ENCODE measurements around the gene IPPK.

IPPK gene

GRCh38 chr9:92642041-92642451 is 27.9 kb downstream of the IPPK start:
- no peak for DNase-seq (ENCODE audit: low read depth)
- no peak overlapping the region for H3K4me3 ChIP-seq (ENCODE audit: control insufficient read depth, low read depth, low read length)
- TF ChIP-seq CTCF (IDR thresholded peaks at IDR 0.05; ENCODE audit: control insufficient read depth, insufficient read depth, low read depth, low read length, missing control alignments) = no peak

GRCh38 chr9:92641092-92641809 is 28.7 kb downstream of the IPPK start:
- no peak overlapping the region for H3K4me3 ChIP-seq (ENCODE audit: control insufficient read depth, low read depth, low read length)
- DNase-seq (ENCODE audit: low read depth) = no peak

GRCh38 chr9:92640398-92641091 is 29.4 kb downstream of the IPPK start:
- H3K4me3 ChIP-seq (ENCODE audit: control insufficient read depth, low read depth, low read length) = no peak overlapping the region
- DNase-seq (ENCODE audit: low read depth) = no peak
- no peak for TF ChIP-seq CTCF (IDR thresholded peaks at IDR 0.05; ENCODE audit: control insufficient read depth, insufficient read depth, low read depth, low read length, missing control alignments)

More at GRCh38 chr9:92641092-92641809, 28.7 kb downstream of the IPPK start:
- TF ChIP-seq CTCF (IDR thresholded peaks at IDR 0.05; ENCODE audit: control insufficient read depth, insufficient read depth, low read depth, low read length, missing control alignments) = no peak

DNA sequence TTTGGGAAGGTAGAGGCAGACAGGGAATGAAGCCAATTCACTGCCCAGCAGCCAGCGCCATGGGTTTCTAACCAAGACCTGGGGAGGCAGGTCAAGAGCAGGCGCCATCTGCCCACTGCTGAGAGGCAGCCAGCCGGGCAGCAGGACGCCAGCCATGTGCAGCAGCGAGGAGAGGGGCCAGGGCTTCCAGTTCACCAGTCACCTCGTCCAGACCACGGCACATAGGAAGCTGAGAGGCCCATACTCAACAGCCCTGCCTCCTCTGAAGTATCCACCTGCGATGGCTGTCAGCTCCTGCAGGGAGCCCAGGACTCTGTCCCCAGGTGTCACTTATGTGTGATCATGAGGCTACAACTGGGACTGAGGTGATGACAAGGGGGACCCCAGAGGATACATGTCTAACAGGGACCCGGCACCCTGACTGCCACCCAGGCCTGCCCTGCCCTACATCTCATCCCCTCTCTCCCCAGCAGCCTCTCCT is 30.1 kb downstream of the IPPK start:
- H3K4me3 ChIP-seq (ENCODE audit: control insufficient read depth, low read depth, low read length) = no peak overlapping the region
- DNase-seq (ENCODE audit: low read depth) = no peak
- no peak for TF ChIP-seq CTCF (IDR thresholded peaks at IDR 0.05; ENCODE audit: control insufficient read depth, insufficient read depth, low read depth, low read length, missing control alignments)

GRCh38 chr9:92639124-92639523 is 30.8 kb downstream of the IPPK start:
- no peak overlapping the region for H3K4me3 ChIP-seq (ENCODE audit: control insufficient read depth, low read depth, low read length)
- TF ChIP-seq CTCF (IDR thresholded peaks at IDR 0.05; ENCODE audit: control insufficient read depth, insufficient read depth, low read depth, low read length, missing control alignments) = no peak
- no peak for DNase-seq (ENCODE audit: low read depth)

DNA sequence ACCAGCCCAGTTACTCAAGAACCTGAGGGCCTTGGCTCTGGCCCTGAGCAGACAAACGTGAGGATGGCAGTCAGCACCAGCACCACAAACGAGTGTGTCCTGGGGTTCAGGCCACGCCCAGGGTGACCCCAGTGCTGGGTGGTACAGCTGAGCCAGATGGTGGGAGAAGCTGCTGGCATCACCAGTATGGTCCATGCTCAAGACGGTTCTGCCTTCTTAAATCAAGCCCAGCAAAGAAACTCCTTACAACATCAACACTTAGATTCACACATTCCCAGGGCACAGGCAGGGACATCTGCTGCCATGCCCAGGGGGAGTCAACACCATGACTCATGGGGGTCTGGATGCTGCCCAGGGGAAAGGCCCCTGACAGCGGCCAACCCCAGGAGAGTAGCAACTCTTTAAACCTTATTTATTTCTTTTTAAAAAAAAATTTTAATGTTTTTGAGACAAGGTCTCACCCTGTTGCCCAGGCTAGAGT is 31.3 kb downstream of the IPPK start:
- TF ChIP-seq CTCF (IDR thresholded peaks at IDR 0.05; ENCODE audit: control insufficient read depth, insufficient read depth, low read depth, low read length, missing control alignments) = no peak
- no peak for DNase-seq (ENCODE audit: low read depth)
- H3K4me3 ChIP-seq (ENCODE audit: control insufficient read depth, low read depth, low read length) = no peak overlapping the region

All from AG09309 (cell line).